NCI-H1436 (cell line): ENCODE measurements around the gene BARHL2.
A peak's percentile ranks its signal among the peaks of the same experiment; 100 is the strongest.

Experiments used
- DNase-seq: peaks from one replicate; lab custom pipeline; 2025; lab: John Stamatoyannopoulos, UW

BARHL2 gene

GRCh38 chr1:90724926-90725656 lies 8.0 kb upstream of the BARHL2 start:
- DNase-seq: no peak

- no peak for DNase-seq
Measured at GRCh38 chr1:90724361-90724760, 7.3 kb upstream of the BARHL2 start.

GRCh38 chr1:90723590-90724108 lies 6.5 kb upstream of the BARHL2 start:
- no peak for DNase-seq

- no peak for DNase-seq
Measured at GRCh38 chr1:90722874-90723589, 5.9 kb upstream of the BARHL2 start.

GRCh38 chr1:90721210-90722194 lies 4.4 kb upstream of the BARHL2 start:
- DNase-seq: peak; percentile 82

GRCh38 chr1:90720145-90720636 lies 3.1 kb upstream of the BARHL2 start:
- DNase-seq: no peak

GRCh38 chr1:90719330-90720144 lies 2.4 kb upstream of the BARHL2 start:
- no peak for DNase-seq

- no peak for DNase-seq
Measured at GRCh38 chr1:90718411-90719329, 1.6 kb upstream of the BARHL2 start.

- no peak for DNase-seq
Measured at GRCh38 chr1:90717665-90718410, 736 bp upstream of the BARHL2 start.

- DNase-seq: no peak
Measured at GRCh38 chr1:90717356-90717664, 208 bp upstream of the BARHL2 start.

GRCh38 chr1:90716243-90716551 lies 905 bp downstream of the BARHL2 start:
- no peak for DNase-seq

- no peak for DNase-seq
Measured at GRCh38 chr1:90715309-90715708, 1.8 kb downstream of the BARHL2 start.

GRCh38 chr1:90714521-90714951 lies 2.6 kb downstream of the BARHL2 start:
- no peak for DNase-seq

GRCh38 chr1:90713741-90714509 lies 3.2 kb downstream of the BARHL2 start:
- no peak for DNase-seq

GRCh38 chr1:90712915-90713730 lies 4.0 kb downstream of the BARHL2 start:
- no peak for DNase-seq

- no peak for DNase-seq
Measured at GRCh38 chr1:90712153-90712856, 4.8 kb downstream of the BARHL2 start.

- no peak for DNase-seq
Measured at GRCh38 chr1:90711696-90712095, 5.4 kb downstream of the BARHL2 start.
